A549 (cell line): ENCODE data around the gene PARD3B. TPM values are rescaled to one million over a fixed set of nuclear protein-coding genes. Genes with fewer than 3 reads are reported as not detected.

Experiments
- ATAC-seq, 2 experiments: fragments of 200-7000 bp in 1 of 2; fragments of >200 bp in 1 of 2; cut with Nextera tagmentation in 1 of 2; cut with Tn5 transposase in 1 of 2; 3 replicates each; pipeline versions ENCODE4 v1.8.0 to v1.9.1; 2018 to 2020; ENCODE audit warnings: mild to moderate bottlenecking in 1 of 2, moderate library complexity in 1 of 2
- CTCF ChIA-PET: fragments of 300-600 bp; sonication (Branson Sonifier 250); formaldehyde crosslinking; extraction: SDS; loops from one replicate; lab custom pipeline; 2021; ENCODE audit warnings: antibody characterized with exemption, inconsistent platforms; lab: Yijun Ruan, JAX
- POLR2A ChIA-PET: fragments of 350-600 bp; formaldehyde crosslinking; extraction: SDS; loops from one replicate; lab custom pipeline; 2021; ENCODE audit warnings: antibody characterized with exemption, inconsistent platforms; lab: Yijun Ruan, JAX
- DNase-seq, 2 experiments: peaks; one replicate each; pipeline versions ENCODE4 v3.0.0 to v3.0.0-alpha.2; 2011 to 2016; ENCODE audit warnings: low read depth in 1 of 2, low spot score in 1 of 2
- FAIRE-seq: peaks from 2 replicates; lab custom pipeline; 2011; peaks lifted over from hg19 to GRCh38; lab: Jason Lieb, UNC
- H3K27ac ChIP-seq, 2 experiments: fragments of >200 bp; sonication (Bioruptor Twin); formaldehyde crosslinking; 3 replicates each; pipeline ENCODE4 v1.5.1; 2016 to 2017
- H3K4me1 ChIP-seq: fragments of >200 bp; sonication (Bioruptor Twin); formaldehyde crosslinking; 3 replicates; pipeline ENCODE4 v1.6.1; 2016
- H3K4me2 ChIP-seq: fragments of >200 bp; sonication (Bioruptor Twin); formaldehyde crosslinking; 3 replicates; pipeline ENCODE4 v1.6.1; 2016
- H3K4me3 ChIP-seq: fragments of >200 bp; sonication (Bioruptor Twin); formaldehyde crosslinking; 3 replicates; pipeline ENCODE4 v1.5.1; 2016
- H3K9me3 ChIP-seq: fragments of >200 bp; sonication (Bioruptor Twin); formaldehyde crosslinking; 3 replicates; pipeline ENCODE4 v1.6.1; 2016
- BHLHE40 ChIP-seq: IDR thresholded peaks from 2 replicates; pipeline ENCODE4 v1.6.1; 2012; ENCODE audit warnings: low read depth, low read length, inconsistent platforms
- CEBPB ChIP-seq, 2 experiments: fragments of >200 bp in 1 of 2; sonication (Bioruptor Twin) in 1 of 2; formaldehyde crosslinking in 1 of 2; IDR thresholded peaks; 2 replicates each; pipeline ENCODE4 v1.6.1; 2012 to 2016
- CHD4 ChIP-seq: fragments of 200-600 bp; sonication (generic); IDR thresholded peaks from 2 replicates; pipeline ENCODE4 v1.6.1; 2016; ENCODE audit warnings: antibody characterized with exemption, mild to moderate bottlenecking, borderline replicate concordance
- ESRRA ChIP-seq: fragments of 150-350 bp; IDR thresholded peaks from 2 replicates; pipeline ENCODE4 v1.6.1; 2014; ENCODE audit warnings: mild to moderate bottlenecking, low read length, borderline replicate concordance
- FOSB ChIP-seq: fragments of 250-450 bp; sonication (Bioruptor Pico); IDR thresholded peaks from 2 replicates; pipeline ENCODE4 v1.5.0; 2020; ENCODE audit warnings: mild to moderate bottlenecking, moderate library complexity
- HEYL ChIP-seq: fragments of 250-450 bp; sonication (Bioruptor Pico); IDR thresholded peaks from 2 replicates; pipeline ENCODE4 v1.8.0; 2021; ENCODE audit warnings: mild to moderate bottlenecking, moderate library complexity
- HMGXB4 ChIP-seq: fragments of 250-450 bp; sonication (Bioruptor Pico); IDR thresholded peaks from 2 replicates; pipeline ENCODE4 v1.5.0; 2021; ENCODE audit warnings: mild to moderate bottlenecking, moderate library complexity, borderline replicate concordance
- HOXB13 ChIP-seq: fragments of 250-450 bp; sonication (Bioruptor Pico); IDR thresholded peaks from 2 replicates; pipeline ENCODE4 v1.5.0; 2020; ENCODE audit warnings: low read depth, mild to moderate bottlenecking, moderate library complexity
- HOXB5 ChIP-seq: fragments of 250-450 bp; sonication (Bioruptor Pico); IDR thresholded peaks from 2 replicates; pipeline ENCODE4 v1.5.0; 2020; ENCODE audit warnings: mild to moderate bottlenecking, moderate library complexity
- KDM1A ChIP-seq: fragments of 200-600 bp; sonication (generic); IDR thresholded peaks from 2 replicates; pipeline ENCODE4 v1.6.1; 2016; ENCODE audit warnings: low read depth, mild to moderate bottlenecking
- NFE2L2 ChIP-seq: fragments of 150-350 bp; conservative IDR thresholded peaks from 2 replicates; pipeline ENCODE4 v1.6.1; 2014; ENCODE audit warnings: low read length
- NPAS2 ChIP-seq: fragments of 250-450 bp; sonication (Bioruptor Pico); IDR thresholded peaks from 2 replicates; pipeline ENCODE4 v1.8.0; 2022; ENCODE audit warnings: mild to moderate bottlenecking, moderate library complexity, borderline replicate concordance
- PBX3 ChIP-seq: IDR thresholded peaks from 2 replicates; pipeline ENCODE4 v1.6.1; 2012
- POLR2A ChIP-seq: IDR thresholded peaks from 2 replicates; pipeline ENCODE4 v1.6.1; 2012; ENCODE audit warnings: mild to moderate bottlenecking, low read length
- POLR2AphosphoS2 ChIP-seq: conservative IDR thresholded peaks from 2 replicates; pipeline ENCODE4 v1.6.1; 2012; ENCODE audit warnings: low read length, improper control_type of control experiment, inconsistent platforms
- RARB ChIP-seq: fragments of 250-450 bp; sonication (Bioruptor Pico); IDR thresholded peaks from 2 replicates; pipeline ENCODE4 v1.8.0; 2021; ENCODE audit warnings: mild to moderate bottlenecking, moderate library complexity
- RCOR1 ChIP-seq: fragments of 150-350 bp; IDR thresholded peaks from 2 replicates; pipeline ENCODE4 v1.6.1; 2014; ENCODE audit warnings: antibody characterized with exemption, low read length, low read depth
- REST ChIP-seq: fragments of 200-600 bp; sonication (generic); IDR thresholded peaks from 2 replicates; pipeline ENCODE4 v1.6.1; 2016; ENCODE audit warnings: antibody characterized with exemption, mild to moderate bottlenecking, moderate library complexity
- RNF2 ChIP-seq: fragments of 200-600 bp; sonication (generic); IDR thresholded peaks from 2 replicates; pipeline ENCODE4 v1.6.1; 2016; ENCODE audit warnings: low read depth, mild to moderate bottlenecking, antibody characterized with exemption, moderate library complexity, borderline replicate concordance
- SREBF2 ChIP-seq: fragments of 450-650 bp; IDR thresholded peaks from 2 replicates; pipeline ENCODE4 v1.6.1; 2014; ENCODE audit warnings: mild to moderate bottlenecking, moderate library complexity
- TFCP2L1 ChIP-seq: fragments of 250-450 bp; sonication (Bioruptor Pico); IDR thresholded peaks from 2 replicates; pipeline ENCODE4 v1.5.0; 2021; ENCODE audit warnings: mild to moderate bottlenecking
- TP53 ChIP-seq: fragments of 250-450 bp; sonication (Bioruptor Pico); IDR thresholded peaks from 2 replicates; pipeline ENCODE4 v1.5.0; 2021; ENCODE audit warnings: mild to moderate bottlenecking, moderate library complexity
- ZC3H11A ChIP-seq: fragments of 450-650 bp; IDR thresholded peaks from 2 replicates; pipeline ENCODE4 v1.6.1; 2014; ENCODE audit warnings: antibody characterized with exemption, mild to moderate bottlenecking
- ZSCAN20 ChIP-seq: fragments of 250-450 bp; sonication (Bioruptor Pico); IDR thresholded peaks from 2 replicates; pipeline ENCODE4 v1.8.0; 2022; ENCODE audit warnings: mild to moderate bottlenecking, moderate library complexity
- WGBS: methylation state at CpG from one replicate; pipeline ENCODE4 v1.1.6; 2017; ENCODE audit errors: missing lambda C conversion rate; 5-methylcytosine and 5-hydroxymethylcytosine counted together
- polyA plus RNA-seq, 4 experiments: library from polyadenylated mRNA; depleted of rRNA in 3 of 4; stranded (reverse); fragments of >200 nt; fragmentation: RNase III in 1 of 4; extraction: RNeasy Plus Mini Kit Qiagen cat#74134 plus additional on column Dnase treatment in 1 of 4; gene quantifications; 2 replicates in 3 of 4; 3 replicates in 1 of 4; pipeline ENCODE4 v1.2.3, GENCODE V29; 2011 to 2017

PARD3B gene
- polyA plus RNA-seq, 2 of the 4 experiments (the other 2 are of a cell fraction), result 1.2 to 2.4 TPM

- POLR2A ChIA-PET, result interaction anchor here (0.5 kb wide), 1 partner anchor 119 kb away, joined by 3 read pairs; no protein-coding TSS in a partner anchor
- peak overlapping the region; percentile 98 for H3K4me3 ChIP-seq
- H3K4me1 ChIP-seq, result peaks cover 6% of the 10 kb centered on the region; the same call in 2 of the 3 replicates
- CTCF ChIA-PET, result interaction anchor here (0.8 to 1.2 kb wide), 3 partner anchors 8 to 243 kb away, joined by 3 to 4 read pairs (median 3); no protein-coding TSS in a partner anchor
- ATAC-seq (peak; percentile 30 to 43), FAIRE-seq (no peak), DNase-seq (no peak)
- 30% methylated on average over 15 of the region's 45 CpGs for WGBS
- H3K9me3 ChIP-seq, result no peaks in the 10 kb centered on the region
- H3K4me2 ChIP-seq, result peak overlapping the region; percentile 88
- H3K27ac ChIP-seq, result peak overlapping the region; percentile 93 to 94
- TF ChIP-seq ZC3H11A, result no peak
- TF ChIP-seq CHD4, result no peak
- TF ChIP-seq HOXB13 (CRISPR knock-in tag), result no peak
- TF ChIP-seq HMGXB4 (CRISPR knock-in tag), result no peak
- no peak for TF ChIP-seq ZSCAN20 (CRISPR knock-in tag)
- no peak for TF ChIP-seq NFE2L2
- no peak for TF ChIP-seq RNF2
- no peak for TF ChIP-seq KDM1A
- no peak for TF ChIP-seq PBX3
- no peak for TF ChIP-seq POLR2AphosphoS2
- TF ChIP-seq, all 56 proteins: peak for 0
Measured at GRCh38 chr2:204545861-204546735, 823 bp downstream of the PARD3B start.

- ATAC-seq, result no peak
- no peak overlapping the region for H3K27ac ChIP-seq
- no peak for TF ChIP-seq HEYL (CRISPR knock-in tag)
- TF ChIP-seq TFCP2L1 (CRISPR knock-in tag), result no peak
- no peak for TF ChIP-seq POLR2A
- TF ChIP-seq ESRRA, result no peak
- no peak for TF ChIP-seq POLR2AphosphoS2
Measured at GRCh38 chr2:204550751-204551511, 5.7 kb downstream of the PARD3B start.

GRCh38 chr2:204551512-204551863, 6.2 kb downstream of the PARD3B start:
- no peaks in the 10 kb centered on the region for H3K9me3 ChIP-seq
- no peak overlapping the region for H3K4me2 ChIP-seq
- no peak overlapping the region for H3K27ac ChIP-seq
- H3K4me1 ChIP-seq, result no peaks in the 10 kb centered on the region
- DNase-seq (no peak), FAIRE-seq (no peak), ATAC-seq (no peak)
- WGBS, result 75% methylated on average over 3 of the region's 3 CpGs
- ChIA-PET CTCF (no interaction called here), POLR2A (no interaction called here)
- H3K4me3 ChIP-seq, result no peak overlapping the region
- no peak for TF ChIP-seq ZC3H11A
- no peak for TF ChIP-seq HOXB5
- no peak for TF ChIP-seq ESRRA
- TF ChIP-seq TP53 (CRISPR knock-in tag), result no peak
- TF ChIP-seq BHLHE40, result no peak
- no peak for TF ChIP-seq FOSB (CRISPR knock-in tag)
- TF ChIP-seq POLR2AphosphoS2, result no peak
- no peak for TF ChIP-seq PBX3
- no peak for TF ChIP-seq SREBF2
- no peak for TF ChIP-seq RCOR1
- no peak for TF ChIP-seq REST
- TF ChIP-seq NPAS2 (CRISPR knock-in tag), result no peak
- no peak for TF ChIP-seq RARB (CRISPR knock-in tag)
- no peak for TF ChIP-seq CEBPB (IDR thresholded peaks at IDR 0.05)

More at GRCh38 chr2:204550751-204551511, 5.7 kb downstream of the PARD3B start:
- Histone ChIP-seq H3K4me3 (no peak overlapping the region), H3K9me3 (no peaks in the 10 kb centered on the region), H3K4me2 (no peak overlapping the region), H3K4me1 (peaks cover 3% of the 10 kb centered on the region; the same call in 1 of the 3 replicates)
- no peak for DNase-seq
- ChIA-PET CTCF (no interaction called here), POLR2A (no interaction called here)
- no peak for FAIRE-seq
- WGBS, result 78% methylated on average over 3 of the region's 3 CpGs
